H9 (cell line): ENCODE measurements around the gene TEX26. TPM values are rescaled to one million over a fixed set of nuclear protein-coding genes. Genes with fewer than 3 reads are reported as not detected.

Experiments
- DNase-seq: peaks from one replicate; pipeline ENCODE4 v3.0.0-alpha.2; 2017
- H2AFZ ChIP-seq: one replicate; pipeline ENCODE4 v1.6.1; 2013; ENCODE audit warnings: mild to moderate bottlenecking, low read length, control low read depth, moderate library complexity
- H2AK5ac ChIP-seq: 2 replicates; pipeline ENCODE4 v1.6.1; 2013; ENCODE audit warnings: low read length, control low read depth, mixed read lengths; ENCODE audit not compliant: insufficient read length
- H2BK120ac ChIP-seq: one replicate; pipeline ENCODE4 v1.6.1; 2013; ENCODE audit warnings: low read depth, mild to moderate bottlenecking, low read length, control low read depth, inconsistent platforms; ENCODE audit not compliant: poor library complexity, severe bottlenecking
- H2BK12ac ChIP-seq: 2 replicates; pipeline ENCODE4 v1.6.1; 2013; ENCODE audit warnings: low read length, control low read depth, mixed read lengths, low read depth; ENCODE audit not compliant: insufficient read length
- H2BK15ac ChIP-seq: 2 replicates; pipeline ENCODE4 v1.6.1; 2013; ENCODE audit warnings: low read depth, low read length, control low read depth
- H2BK20ac ChIP-seq: one replicate; pipeline ENCODE4 v1.6.1; 2013; ENCODE audit warnings: low read depth, mild to moderate bottlenecking, low read length, control low read depth, inconsistent platforms; ENCODE audit not compliant: poor library complexity, severe bottlenecking
- H2BK5ac ChIP-seq: 2 replicates; pipeline ENCODE4 v1.6.1; 2013; ENCODE audit warnings: low read length, control low read depth, mixed read lengths; ENCODE audit not compliant: insufficient read length
- H3K14ac ChIP-seq: 2 replicates; pipeline ENCODE4 v1.6.1; 2013; ENCODE audit warnings: low read length, control low read depth; ENCODE audit not compliant: insufficient read depth
- H3K18ac ChIP-seq: 2 replicates; pipeline ENCODE4 v1.6.1; 2013; ENCODE audit warnings: low read depth, mild to moderate bottlenecking, mixed read lengths, low read length, control low read depth; ENCODE audit not compliant: insufficient read length
- H3K23ac ChIP-seq: 2 replicates; pipeline ENCODE4 v1.6.1; 2013; ENCODE audit warnings: low read length, control low read depth, mixed read lengths, low read depth; ENCODE audit not compliant: insufficient read length
- H3K23me2 ChIP-seq: 2 replicates; pipeline ENCODE4 v1.6.1; 2013; ENCODE audit warnings: low read depth, mild to moderate bottlenecking, mixed read lengths, low read length, control low read depth; ENCODE audit not compliant: insufficient read length, poor library complexity, severe bottlenecking
- H3K27ac ChIP-seq: 2 replicates; pipeline ENCODE4 v1.5.1; 2013; ENCODE audit warnings: low read length, control low read depth, mixed read lengths, low read depth; ENCODE audit not compliant: insufficient read length
- H3K27me3 ChIP-seq: 2 replicates; pipeline ENCODE4 v1.6.1; 2013; ENCODE audit warnings: low read length, control low read depth, inconsistent platforms; ENCODE audit not compliant: insufficient read depth
- H3K4ac ChIP-seq: 2 replicates; pipeline ENCODE4 v1.6.1; 2013; ENCODE audit warnings: low read depth, mild to moderate bottlenecking, control low read depth, inconsistent platforms, low read length, moderate library complexity
- H3K4me1 ChIP-seq: 2 replicates; pipeline ENCODE4 v1.6.1; 2013; ENCODE audit warnings: low read length, control low read depth, inconsistent platforms; ENCODE audit not compliant: insufficient read depth
- H3K4me2 ChIP-seq: 2 replicates; pipeline ENCODE4 v1.6.1; 2013; ENCODE audit warnings: low read length, control low read depth, mixed read lengths; ENCODE audit not compliant: insufficient read length, insufficient read depth
- H3K56ac ChIP-seq: 2 replicates; pipeline ENCODE4 v1.6.1; 2013; ENCODE audit warnings: low read depth, mild to moderate bottlenecking, mixed read lengths, low read length, control low read depth; ENCODE audit not compliant: insufficient read length
- H3K79me1 ChIP-seq: 2 replicates; pipeline ENCODE4 v1.6.1; 2013; ENCODE audit warnings: low read depth, mild to moderate bottlenecking, moderate library complexity, low read length, control low read depth, inconsistent platforms; ENCODE audit not compliant: insufficient read depth, poor library complexity, severe bottlenecking
- H3K79me2 ChIP-seq: 2 replicates; pipeline ENCODE4 v1.6.1; 2013; ENCODE audit warnings: low read length, control low read depth, inconsistent platforms; ENCODE audit not compliant: insufficient read depth
- H3K9ac ChIP-seq: 2 replicates; pipeline ENCODE4 v1.6.1; 2013; ENCODE audit warnings: low read length, control low read depth, mixed read lengths; ENCODE audit not compliant: insufficient read length; ENCODE audit errors: extremely low read depth
- H3K9me3 ChIP-seq: one replicate; pipeline ENCODE4 v1.6.1; 2013; ENCODE audit warnings: low read depth, low read length, inconsistent platforms; ENCODE audit not compliant: control insufficient read depth
- H3T11ph ChIP-seq: one replicate; pipeline ENCODE4 v1.6.1; 2013; ENCODE audit warnings: mild to moderate bottlenecking, low read length, control low read depth, inconsistent platforms
- H4K20me1 ChIP-seq: one replicate; pipeline ENCODE4 v1.6.1; 2013; ENCODE audit not compliant: control insufficient read depth, insufficient read length, insufficient read depth
- H4K5ac ChIP-seq: 2 replicates; pipeline ENCODE4 v1.6.1; 2013; ENCODE audit warnings: low read depth, mild to moderate bottlenecking, mixed read lengths, low read length, control low read depth; ENCODE audit not compliant: insufficient read length
- H4K8ac ChIP-seq: replicated peaks from 2 replicates; pipeline ENCODE4 v1.6.1; 2013; ENCODE audit warnings: low read length, control low read depth, mixed read lengths, low read depth; ENCODE audit not compliant: insufficient read length
- H4K91ac ChIP-seq: 2 replicates; pipeline ENCODE4 v1.6.1; 2013; ENCODE audit warnings: low read depth, mild to moderate bottlenecking, moderate library complexity, mixed read lengths, low read length, control low read depth; ENCODE audit not compliant: insufficient read length
- H3K27ac Mint-ChIP-seq, 3 experiments: 2 replicates in 2 of 3; 3 replicates in 1 of 3; pipeline ENCODE4 v1.8.0; 2020 to 2021; ENCODE audit warnings: mixed read lengths in 3 of 3, mild to moderate bottlenecking in 1 of 3, moderate library complexity in 1 of 3
- H3K27me3 Mint-ChIP-seq: 2 replicates; pipeline ENCODE4 v1.8.0; 2021; ENCODE audit warnings: low read depth, mild to moderate bottlenecking, moderate library complexity, mixed read lengths
- H3K36me3 Mint-ChIP-seq, 3 experiments: 2 replicates in 2 of 3; 3 replicates in 1 of 3; pipeline ENCODE4 v1.8.0; 2020 to 2021; ENCODE audit warnings: low read depth in 3 of 3, mixed read lengths in 3 of 3; ENCODE audit not compliant: insufficient read depth in 1 of 3
- H3K4me1 Mint-ChIP-seq, 2 experiments: 2 replicates each; pipeline ENCODE4 v1.8.0; 2020; ENCODE audit warnings: mixed read lengths in 2 of 2
- H3K4me3 Mint-ChIP-seq, 2 experiments: 2 replicates in 1 of 2; 3 replicates in 1 of 2; pipeline ENCODE4 v1.8.0; 2020 to 2021; ENCODE audit warnings: mild to moderate bottlenecking in 2 of 2, mixed read lengths in 2 of 2, moderate library complexity in 1 of 2
- H3K9me3 Mint-ChIP-seq, 2 experiments: 2 replicates in 1 of 2; 3 replicates in 1 of 2; pipeline ENCODE4 v1.8.0; 2020; ENCODE audit warnings: mild to moderate bottlenecking in 2 of 2, mixed read lengths in 2 of 2, moderate library complexity in 1 of 2
- CTCF ChIP-seq: fragments of 200-600 bp; sonication (generic); conservative IDR thresholded peaks from 3 replicates; pipeline ENCODE4 v1.8.0; 2021; ENCODE audit warnings: antibody characterized with exemption, mild to moderate bottlenecking
- WGBS: extraction: QIAGEN DNeasy Blood & Tissue Kit; methylation state at CpG from one replicate; pipeline ENCODE4 v1.1.7; 2013; ENCODE audit warnings: missing lambda C conversion rate, low lambda C conversion rate, mixed read lengths; ENCODE audit not compliant: insufficient read length; ENCODE audit errors: extremely low coverage; 5-methylcytosine and 5-hydroxymethylcytosine counted together
- total RNA-seq: library from RNA; stranded (reverse); gene quantifications from 2 replicates; pipeline ENCODE4 v1.2.1, GENCODE V29; 2021

Gene TEX26
- total RNA-seq, 1 experiment from 2014 or later, result not detected

GRCh38 chr13:31018511-31018910 lies 86.1 kb downstream of the TEX26 start:
- no peak overlapping the region for H3K4me3 Mint-ChIP-seq
- H2BK5ac ChIP-seq, result no peak overlapping the region
- peaks cover 4 to 6% of the 10 kb centered on the region in 2 experiments; a peak in 2 of 4 replicates for H3K4me1 Mint-ChIP-seq
- no peak overlapping the region for H3K4ac ChIP-seq
- TF ChIP-seq CTCF, result no peak
- no peak overlapping the region for H3K18ac ChIP-seq
- H3K27ac Mint-ChIP-seq, result no peak overlapping the region
- H3K79me1 ChIP-seq, result no peaks in the 10 kb centered on the region
- H3K14ac ChIP-seq, result no peak overlapping the region
- no peak overlapping the region for H2BK12ac ChIP-seq
- no peaks in the 10 kb centered on the region for H3K27me3 ChIP-seq
- H2BK20ac ChIP-seq, result no peak overlapping the region
- no peak overlapping the region for H2BK15ac ChIP-seq
- no peak overlapping the region for H3K23ac ChIP-seq
- H4K8ac ChIP-seq, result no peak overlapping the region
- H3K79me2 ChIP-seq, result no peaks in the 10 kb centered on the region
- H4K20me1 ChIP-seq, result no peaks in the 10 kb centered on the region
- WGBS, result no CpG with 5 or more reads among the region's 3 CpGs
- no peak overlapping the region for H3K27ac ChIP-seq
- no peak overlapping the region for H3T11ph ChIP-seq
- no peaks in the 10 kb centered on the region for H3K27me3 Mint-ChIP-seq
- H2AFZ ChIP-seq, result no peak overlapping the region
- no peaks in the 10 kb centered on the region for H3K23me2 ChIP-seq
- no peaks in the 10 kb centered on the region for H3K9me3 ChIP-seq
- no peak overlapping the region for H3K56ac ChIP-seq
- H3K9ac ChIP-seq, result no peak overlapping the region
- no peak overlapping the region for H4K5ac ChIP-seq
- DNase-seq, result no peak
- H3K4me1 ChIP-seq, result no peaks in the 10 kb centered on the region
- H3K9me3 Mint-ChIP-seq, result no peaks in the 10 kb centered on the region
- H2AK5ac ChIP-seq, result no peak overlapping the region
- no peak overlapping the region for H2BK120ac ChIP-seq
- H4K91ac ChIP-seq, result no peak overlapping the region
- no peaks in the 10 kb centered on the region; a peak in 1 of 7 replicates for H3K36me3 Mint-ChIP-seq
- H3K4me2 ChIP-seq, result no peak overlapping the region
